ENCODE measurements around the gene CDK17.

The CDK17 gene

GRCh38 chr12:96303653-96304052, 96.6 kb downstream of the CDK17 start:
- ATAC-seq = peak; percentile 40; the same call in 1 of the 3 replicates
- TF ChIP-seq CREB5 (CRISPR knock-in tag; IDR thresholded peaks at IDR 0.05; ENCODE audit: low read depth) = no peak
- no peak for TF ChIP-seq ZC3H10 (CRISPR knock-in tag; IDR thresholded peaks at IDR 0.05)
- no peak for TF ChIP-seq ARNTL (CRISPR knock-in tag; IDR thresholded peaks at IDR 0.05; ENCODE audit: borderline replicate concordance, low read depth)
- TF ChIP-seq TSHZ2 (CRISPR knock-in tag; IDR thresholded peaks at IDR 0.05) = no peak
- no peak for TF ChIP-seq ISL1 (CRISPR knock-in tag; IDR thresholded peaks at IDR 0.05)

- ATAC-seq = no peak
These were observed 97.4 kb downstream of the CDK17 start for GRCh38 chr12:96302687-96303310.

More at GRCh38 chr12:96302687-96303310, 97.4 kb downstream of the CDK17 start:
- no peak for TF ChIP-seq GLIS3 (CRISPR knock-in tag; IDR thresholded peaks at IDR 0.05)
- no peak for TF ChIP-seq TOX (CRISPR knock-in tag; IDR thresholded peaks at IDR 0.05; ENCODE audit: borderline replicate concordance)
- no peak for TF ChIP-seq POU6F1 (CRISPR knock-in tag; IDR thresholded peaks at IDR 0.05; ENCODE audit: borderline replicate concordance, low read depth)
- TF ChIP-seq ZNF565 (CRISPR knock-in tag; conservative IDR thresholded peaks at IDR 0.05; ENCODE audit: low read depth) = no peak
- no peak for TF ChIP-seq CSDC2 (CRISPR knock-in tag; IDR thresholded peaks at IDR 0.05)
- no peak for TF ChIP-seq TCF4 (CRISPR knock-in tag; IDR thresholded peaks at IDR 0.05; ENCODE audit: borderline replicate concordance)
- no peak for TF ChIP-seq TSHZ2 (CRISPR knock-in tag; IDR thresholded peaks at IDR 0.05)
- no peak for TF ChIP-seq ARNTL (CRISPR knock-in tag; IDR thresholded peaks at IDR 0.05; ENCODE audit: borderline replicate concordance, low read depth)
- no peak for TF ChIP-seq ZFP3 (CRISPR knock-in tag; IDR thresholded peaks at IDR 0.05)
- no peak for TF ChIP-seq ZNF8 (CRISPR knock-in tag; IDR thresholded peaks at IDR 0.05)
- TF ChIP-seq ZC3H10 (CRISPR knock-in tag; IDR thresholded peaks at IDR 0.05) = no peak
- no peak for TF ChIP-seq CREB5 (CRISPR knock-in tag; IDR thresholded peaks at IDR 0.05; ENCODE audit: low read depth)
- TF ChIP-seq PPARA (CRISPR knock-in tag; IDR thresholded peaks at IDR 0.05; ENCODE audit: borderline replicate concordance) = no peak
- no peak for TF ChIP-seq PATZ1 (CRISPR knock-in tag; IDR thresholded peaks at IDR 0.05; ENCODE audit: borderline replicate concordance)
- TF ChIP-seq ZNF70 (CRISPR knock-in tag; IDR thresholded peaks at IDR 0.05) = no peak
- TF ChIP-seq RARB (CRISPR knock-in tag; IDR thresholded peaks at IDR 0.05) = no peak
- TF ChIP-seq OSR1 (CRISPR knock-in tag; IDR thresholded peaks at IDR 0.05) = no peak
- no peak for TF ChIP-seq SNAI2 (CRISPR knock-in tag; IDR thresholded peaks at IDR 0.05)
